Trophoblast cell (in vitro differentiated cells and primary cell): ENCODE data around the gene ALG14.

Experiments used
- DNase-seq, 2 donors: peaks; one replicate each; pipeline ENCODE4 v3.0.0-alpha.2; 2016
- H2AFZ ChIP-seq: 2 replicates; pipeline ENCODE4 v1.6.1; 2013; ENCODE audit warnings: low read length, moderate library complexity, mild to moderate bottlenecking; ENCODE audit not compliant: insufficient read depth, poor library complexity
- H2AK5ac ChIP-seq: 2 replicates; pipeline ENCODE4 v1.6.1; 2013; ENCODE audit warnings: mild to moderate bottlenecking, low read length
- H2BK120ac ChIP-seq: 2 replicates; pipeline ENCODE4 v1.6.1; 2013; ENCODE audit warnings: low read length, mild to moderate bottlenecking, moderate library complexity; ENCODE audit not compliant: insufficient read depth, poor library complexity
- H2BK12ac ChIP-seq: 2 replicates; pipeline ENCODE4 v1.6.1; 2013; ENCODE audit warnings: mild to moderate bottlenecking, low read length, moderate library complexity
- H2BK5ac ChIP-seq: 2 replicates; pipeline ENCODE4 v1.6.1; 2013; ENCODE audit warnings: low read length, low read depth, moderate library complexity, mild to moderate bottlenecking; ENCODE audit not compliant: poor library complexity
- H3K14ac ChIP-seq: 2 replicates; pipeline ENCODE4 v1.6.1; 2013; ENCODE audit warnings: mild to moderate bottlenecking, low read length
- H3K18ac ChIP-seq: 2 replicates; pipeline ENCODE4 v1.6.1; 2013; ENCODE audit warnings: mild to moderate bottlenecking, low read length
- H3K23ac ChIP-seq: 2 replicates; pipeline ENCODE4 v1.6.1; 2013; ENCODE audit warnings: low read length
- H3K27ac ChIP-seq: 2 replicates; pipeline ENCODE4 v1.5.1; 2013; ENCODE audit warnings: low read depth, mild to moderate bottlenecking, inconsistent platforms, low read length, moderate library complexity
- H3K27me3 ChIP-seq: 2 replicates; pipeline ENCODE4 v1.6.1; 2013; ENCODE audit warnings: inconsistent platforms, mild to moderate bottlenecking, low read length, moderate library complexity; ENCODE audit not compliant: insufficient read depth
- H3K36me3 ChIP-seq, 2 experiments: 1 replicate in 1 of 2; 2 replicates in 1 of 2; pipeline ENCODE4 v1.6.1; 2013; ENCODE audit warnings: low read length in 2 of 2, mild to moderate bottlenecking in 2 of 2, moderate library complexity in 1 of 2; ENCODE audit not compliant: insufficient read depth in 2 of 2, control insufficient read depth in 1 of 2
- H3K4ac ChIP-seq: 2 replicates; pipeline ENCODE4 v1.6.1; 2013; ENCODE audit warnings: low read depth, mild to moderate bottlenecking, low read length, moderate library complexity
- H3K4me1 ChIP-seq, 2 experiments: 1 replicate in 1 of 2; 2 replicates in 1 of 2; pipeline ENCODE4 v1.6.1; 2013; ENCODE audit warnings: low read length in 2 of 2, mild to moderate bottlenecking in 2 of 2, moderate library complexity in 1 of 2; ENCODE audit not compliant: insufficient read depth in 2 of 2, control insufficient read depth in 1 of 2
- H3K4me2 ChIP-seq: 2 replicates; pipeline ENCODE4 v1.6.1; 2013; ENCODE audit warnings: inconsistent platforms, mild to moderate bottlenecking, low read length, moderate library complexity
- H3K4me3 ChIP-seq: 2 replicates; pipeline ENCODE4 v1.5.1; 2013; ENCODE audit warnings: mild to moderate bottlenecking, low read depth, low read length, inconsistent platforms
- H3K79me1 ChIP-seq: one replicate; pipeline ENCODE4 v1.6.1; 2013; ENCODE audit warnings: low read length
- H3K79me2 ChIP-seq: 2 replicates; pipeline ENCODE4 v1.6.1; 2013; ENCODE audit warnings: low read length, mild to moderate bottlenecking; ENCODE audit not compliant: control insufficient read depth, insufficient read depth, poor library complexity
- H3K9ac ChIP-seq: 2 replicates; pipeline ENCODE4 v1.6.1; 2013; ENCODE audit warnings: mild to moderate bottlenecking, low read length
- H3K9me3 ChIP-seq: 2 replicates; pipeline ENCODE4 v1.6.1; 2013; ENCODE audit warnings: low read depth, mild to moderate bottlenecking, control low read depth, inconsistent platforms, low read length; ENCODE audit not compliant: insufficient read depth
- H4K12ac ChIP-seq: 2 replicates; pipeline ENCODE4 v1.6.1; 2013; ENCODE audit warnings: low read depth, mild to moderate bottlenecking, low read length, moderate library complexity
- H4K8ac ChIP-seq: 2 replicates; pipeline ENCODE4 v1.6.1; 2013; ENCODE audit warnings: low read depth, mild to moderate bottlenecking, low read length, moderate library complexity
- H4K91ac ChIP-seq: one replicate; pipeline ENCODE4 v1.6.1; 2013; ENCODE audit warnings: low read depth, mild to moderate bottlenecking, low read length, moderate library complexity
- WGBS: extraction: QIAGEN DNeasy Blood & Tissue Kit; methylation state at CpG from one replicate; pipeline ENCODE4 v1.1.7; 2013; ENCODE audit warnings: missing lambda C conversion rate; ENCODE audit not compliant: insufficient read length, insufficient coverage; ENCODE audit errors: extremely low coverage; 5-methylcytosine and 5-hydroxymethylcytosine counted together

Gene ALG14

DNA sequence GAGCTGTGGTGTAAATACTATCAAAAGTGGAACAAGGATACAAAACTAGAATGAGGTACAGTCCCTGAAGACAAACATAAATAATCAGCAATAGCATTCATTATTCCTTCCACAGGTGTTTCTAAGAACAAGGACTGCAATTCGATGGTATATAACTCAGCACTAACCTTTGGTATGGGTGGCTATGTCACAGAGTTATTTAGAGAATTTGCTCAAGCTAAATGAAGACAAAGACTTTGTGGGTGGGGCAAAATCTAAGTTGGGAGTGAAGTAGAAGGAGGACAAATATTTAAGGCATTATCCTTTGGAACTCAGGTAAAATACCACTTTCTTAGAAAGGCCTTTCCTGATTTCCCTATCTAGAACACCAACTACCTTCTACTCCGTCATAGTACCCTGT is 94.3 kb downstream of the ALG14 start:
- Histone ChIP-seq H3K4ac (no peak overlapping the region), H3K27me3 (no peaks in the 10 kb centered on the region), H3K4me2 (no peak overlapping the region), H2BK120ac (no peak overlapping the region), H3K14ac (no peak overlapping the region), H3K4me3 (no peak overlapping the region), H2AK5ac (no peak overlapping the region), H3K9me3 (no peaks in the 10 kb centered on the region), H3K23ac (no peak overlapping the region), H4K91ac (no peak overlapping the region), H2BK12ac (no peak overlapping the region), H3K9ac (no peak overlapping the region), H3K27ac (no peak overlapping the region), H3K4me1 (peaks cover 0 to 5% of the 10 kb centered on the region in 2 experiments), H2BK5ac (no peak overlapping the region), H4K12ac (no peak overlapping the region), H3K36me3 (no peaks in the 10 kb centered on the region), H3K79me2 (no peaks in the 10 kb centered on the region), H4K8ac (no peak overlapping the region), H3K18ac (no peak overlapping the region), H2AFZ (no peak overlapping the region), H3K79me1 (peaks cover 2% of the 10 kb centered on the region)
- peak in 1 of 2 donors; percentile 74 for DNase-seq
- WGBS: no CpG with 5 or more reads among the region's 2 CpGs

DNA sequence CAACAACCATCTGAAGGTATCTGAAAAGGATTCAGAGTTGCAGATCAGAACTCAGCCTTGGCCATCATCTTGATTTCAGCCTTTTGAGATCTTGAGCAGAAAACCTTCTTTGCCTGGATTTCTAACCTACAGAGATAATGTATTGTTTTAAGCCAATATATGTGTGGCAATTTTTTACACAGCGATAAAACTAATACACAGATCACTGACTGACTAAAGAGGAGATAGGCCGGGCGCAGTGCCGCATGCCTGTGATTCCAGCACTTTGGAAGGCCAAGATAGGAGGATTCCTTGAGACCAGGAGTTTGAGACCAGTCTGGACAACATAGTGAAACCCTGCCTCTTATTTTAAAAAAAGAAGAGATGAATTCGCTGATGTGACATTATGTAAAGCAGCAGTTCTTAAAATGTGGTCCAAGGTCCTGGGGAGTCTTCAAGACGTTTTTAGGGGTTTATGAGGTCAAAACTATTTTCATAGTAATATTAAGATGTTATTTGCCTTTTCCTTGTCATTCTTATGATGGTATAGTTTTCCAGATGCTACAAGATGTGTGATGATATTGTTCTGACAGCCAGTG is 95.7 kb downstream of the ALG14 start:
- Histone ChIP-seq H3K23ac (no peak overlapping the region), H2BK5ac (no peak overlapping the region), H2BK12ac (no peak overlapping the region), H4K91ac (no peak overlapping the region), H4K8ac (no peak overlapping the region), H3K79me2 (no peaks in the 10 kb centered on the region), H2BK120ac (no peak overlapping the region), H3K27ac (no peak overlapping the region), H3K18ac (no peak overlapping the region), H3K4me2 (no peak overlapping the region), H2AFZ (no peak overlapping the region), H3K36me3 (no peaks in the 10 kb centered on the region), H3K9ac (no peak overlapping the region), H3K4me3 (no peak overlapping the region), H3K14ac (no peak overlapping the region), H3K27me3 (no peaks in the 10 kb centered on the region), H2AK5ac (no peak overlapping the region), H4K12ac (no peak overlapping the region), H3K4me1 (peaks cover under 1 to 5% of the 10 kb centered on the region in 2 experiments), H3K4ac (no peak overlapping the region), H3K79me1 (peaks cover 4% of the 10 kb centered on the region), H3K9me3 (no peaks in the 10 kb centered on the region)
- peak in 1 of 2 donors; percentile 50 for DNase-seq
- no CpG with 5 or more reads among the region's 6 CpGs for WGBS

DNA sequence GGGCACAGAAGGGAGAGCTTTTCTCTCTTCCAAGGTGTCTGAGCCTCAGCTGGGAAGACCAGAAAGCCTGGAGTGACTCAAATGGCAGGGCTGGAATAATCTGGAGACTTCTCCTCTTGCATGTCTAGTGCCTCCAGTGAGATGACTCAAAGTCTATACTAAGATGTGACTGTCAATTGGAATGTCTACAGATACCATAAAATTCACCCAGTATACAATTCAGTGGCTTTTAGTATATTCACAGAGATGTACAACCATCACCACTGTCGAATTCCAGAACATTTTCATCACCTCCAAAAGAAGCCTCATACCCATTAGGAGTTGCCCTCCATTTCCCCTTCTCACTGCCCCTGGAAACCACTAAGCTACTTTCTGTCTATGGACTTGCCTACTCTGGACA is 97.9 kb downstream of the ALG14 start:
- H4K12ac ChIP-seq: no peak overlapping the region
- H3K27me3 ChIP-seq: no peaks in the 10 kb centered on the region
- H3K36me3 ChIP-seq: no peaks in the 10 kb centered on the region
- peaks cover 7% of the 10 kb centered on the region for H3K79me1 ChIP-seq
- no peak overlapping the region for H4K91ac ChIP-seq
- no peak overlapping the region for H2AFZ ChIP-seq
- H3K4me3 ChIP-seq: no peak overlapping the region
- no peak overlapping the region for H2BK12ac ChIP-seq
- H4K8ac ChIP-seq: no peak overlapping the region
- H3K4me1 ChIP-seq: peaks cover 5 to 6% of the 10 kb centered on the region in 2 experiments
- no peak overlapping the region for H3K4me2 ChIP-seq
- no peaks in the 10 kb centered on the region for H3K79me2 ChIP-seq
- H3K27ac ChIP-seq: no peak overlapping the region
- H3K9ac ChIP-seq: no peak overlapping the region
- H3K4ac ChIP-seq: no peak overlapping the region
- H2BK120ac ChIP-seq: no peak overlapping the region
- H2BK5ac ChIP-seq: no peak overlapping the region
- H3K9me3 ChIP-seq: no peaks in the 10 kb centered on the region
- H2AK5ac ChIP-seq: no peak overlapping the region
- H3K14ac ChIP-seq: no peak overlapping the region
- no CpG with 5 or more reads among the region's 1 CpG for WGBS
- no peak overlapping the region for H3K18ac ChIP-seq
- no peak overlapping the region for H3K23ac ChIP-seq
- DNase-seq: peak; percentile 41 to 54

DNA sequence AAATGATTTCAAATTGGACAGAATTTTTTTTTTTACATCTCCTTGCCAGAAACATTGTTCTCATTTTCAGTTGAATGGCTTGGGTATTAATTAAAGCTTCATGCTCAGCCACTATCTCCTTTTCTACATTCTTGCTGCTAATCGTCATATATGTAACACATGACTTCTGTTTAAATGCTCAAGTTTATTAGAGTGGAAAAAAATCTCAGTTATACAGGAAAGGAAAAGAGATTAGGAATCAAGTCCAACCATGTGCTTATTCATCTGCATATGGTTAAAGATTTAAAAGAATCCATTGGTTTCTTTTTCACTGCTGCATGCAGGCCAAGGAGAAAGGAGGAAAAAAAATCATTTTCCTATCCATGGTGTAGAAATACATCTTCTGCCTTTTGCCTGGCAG is 98.5 kb downstream of the ALG14 start:
- Histone ChIP-seq H4K8ac (no peak overlapping the region), H3K23ac (no peak overlapping the region)
- no CpG with 5 or more reads among the region's 1 CpG for WGBS

More for the DNA sequence above, 98.5 kb downstream of the ALG14 start:
- Histone ChIP-seq H2AK5ac (no peak overlapping the region), H3K4me2 (no peak overlapping the region), H3K27me3 (no peaks in the 10 kb centered on the region), H3K4me1 (peaks cover 3 to 6% of the 10 kb centered on the region in 2 experiments), H2BK120ac (no peak overlapping the region), H3K27ac (no peak overlapping the region), H3K79me1 (peaks cover 7% of the 10 kb centered on the region), H2BK5ac (no peak overlapping the region), H3K36me3 (no peaks in the 10 kb centered on the region), H3K4ac (no peak overlapping the region), H3K79me2 (no peaks in the 10 kb centered on the region), H4K12ac (no peak overlapping the region), H3K9me3 (no peaks in the 10 kb centered on the region), H2AFZ (no peak overlapping the region), H3K18ac (no peak overlapping the region), H2BK12ac (no peak overlapping the region), H4K91ac (no peak overlapping the region), H3K4me3 (no peak overlapping the region), H3K9ac (no peak overlapping the region), H3K14ac (no peak overlapping the region)
- DNase-seq: no peak
